Measurements from ENCODE around the gene ZNRD2. TPM values are rescaled to one million over a fixed set of nuclear protein-coding genes. Genes with fewer than 3 reads are reported as not detected.

Gene ZNRD2
- total RNA-seq, 5 donors from 2014 or later (not counting 1 experiment from before 2014, with no cell fraction given) = 32.5 to 36.9 (median 34.5) TPM

- peak within 1 kb of the TSS; percentile 86 to 93 for H3K27ac Mint-ChIP-seq
- Histone ChIP-seq H3K36me3 (ENCODE audit: control insufficient read depth in 2 of 2, extremely low read depth in 1 of 2, insufficient read depth in 1 of 2, low read length in 1 of 2) (peaks cover 4 to 26% of the 10 kb centered on the region in 2 donors), H3K9me3 (no peaks in the 10 kb centered on the region), H3K4me3 (ENCODE audit: control insufficient read depth in 1 of 2, extremely low read depth in 1 of 2, low read length in 1 of 2) (peak within 1 kb of the TSS; percentile 78 to 89), H3K27ac (ENCODE audit: low read length) (peak within 1 kb of the TSS; percentile 70), H3K4me1 (ENCODE audit: control insufficient read depth in 1 of 2, extremely low read depth in 1 of 2, insufficient read depth in 2 of 2, low read length in 2 of 2) (peaks cover 37 to 55% of the 10 kb centered on the region in 2 experiments), H3K27me3 (replicated peaks in 1 of 2; ENCODE audit: control insufficient read depth in 2 of 2, extremely low read depth in 1 of 2, insufficient read depth in 2 of 2, low read length in 1 of 2) (no peaks in the 10 kb centered on the region)
- ChIA-PET CTCF (interaction anchor here in 1 of 2 donors (0.6 to 1.1 kb wide), 5 partner anchors 14 to 413 kb away, joined by 3 to 7 read pairs (median 3); no protein-coding TSS in a partner anchor), POLR2A (interaction anchor here (0.6 to 0.9 kb wide), 6 partner anchors 26 to 363 kb away, joined by 4 to 10 read pairs (median 6); partner anchors contain the start of genes FAM89B (in 1 of the 2), FIBP (in 1 of the 2) and MALAT1 (in 1 of the 2))
- peak; percentile 55 to 87 (median 74) for DNase-seq
- H3K36me3 Mint-ChIP-seq = peaks cover 16% of the 10 kb centered on the region
- peak; percentile 77 to 90 (median 82) for ATAC-seq (replicated peaks in 1 of 4)
- no peaks in the 10 kb centered on the region for H3K9me3 Mint-ChIP-seq
- peak within 1 kb of the TSS; percentile 73 to 81 (median 79) for H3K4me3 Mint-ChIP-seq
- peaks cover 0 to 2% of the 10 kb centered on the region in 2 donors for H3K27me3 Mint-ChIP-seq
- peaks cover 53 to 59% (median 54%) of the 10 kb centered on the region in 3 donors for H3K4me1 Mint-ChIP-seq
- under 1% methylated on average over 54 of the region's 82 CpGs for whole genome bisulfite sequencing (ENCODE audit: insufficient coverage)
Observed at GRCh38 chr11:65524741-65525545, 45.3 kb upstream of the ZNRD2 start, which contains the start of gene SCYL1. Gene SCYL1 (plus strand): TSS chr11:65525083. CDS start chr11:65525154, 71 bp downstream.

GRCh38 chr11:65525546-65526480 lies 44.5 kb upstream of the ZNRD2 start:
- Histone ChIP-seq H3K4me3 (ENCODE audit: control insufficient read depth in 1 of 2, extremely low read depth in 1 of 2, low read length in 1 of 2) (peak overlapping the region; percentile 78 to 89), H3K27ac (ENCODE audit: low read length) (peak overlapping the region; percentile 49), H3K36me3 (ENCODE audit: control insufficient read depth in 2 of 2, extremely low read depth in 1 of 2, insufficient read depth in 1 of 2, low read length in 1 of 2) (peaks cover 4 to 34% of the 10 kb centered on the region in 2 donors), H3K4me1 (ENCODE audit: control insufficient read depth in 1 of 2, extremely low read depth in 1 of 2, insufficient read depth in 2 of 2, low read length in 2 of 2) (peaks cover 40 to 63% of the 10 kb centered on the region in 2 experiments), H3K9me3 (no peaks in the 10 kb centered on the region), H3K27me3 (replicated peaks in 1 of 2; ENCODE audit: control insufficient read depth in 2 of 2, extremely low read depth in 1 of 2, insufficient read depth in 2 of 2, low read length in 1 of 2) (no peaks in the 10 kb centered on the region)
- Mint-ChIP-seq H3K27me3 (peaks cover 0 to 2% of the 10 kb centered on the region in 2 donors), H3K4me1 (peaks cover 57 to 63% (median 59%) of the 10 kb centered on the region in 3 donors), H3K36me3 (peaks cover 21% of the 10 kb centered on the region), H3K4me3 (peak overlapping the region; percentile 73 to 81 (median 79)), H3K9me3 (no peaks in the 10 kb centered on the region), H3K27ac (peak overlapping the region; percentile 70 to 80)
- ATAC-seq (replicated peaks in 1 of 4) = peak; percentile 11 to 30 (median 20)
- POLR2A ChIA-PET = interaction anchor here (0.6 to 0.9 kb wide), 6 partner anchors 27 to 175 kb away, joined by 3 to 10 read pairs (median 6); partner anchors contain the start of genes FAM89B (in 1 of the 2) and MALAT1 (in 1 of the 2)
- 55% methylated on average over 23 of the region's 31 CpGs for WGBS (ENCODE audit: insufficient coverage)
- CTCF ChIA-PET = interaction anchor here in 1 of 2 donors (0.6 to 1.1 kb wide), 4 partner anchors 15 to 537 kb away, joined by 3 to 7 read pairs (median 4); no protein-coding TSS in a partner anchor
- peak in 1 of 35 experiments; percentile 45 for DNase-seq

- Histone ChIP-seq H3K36me3 (ENCODE audit: control insufficient read depth in 2 of 2, extremely low read depth in 1 of 2, insufficient read depth in 1 of 2, low read length in 1 of 2) (peaks cover 13 to 43% of the 10 kb centered on the region in 2 donors), H3K4me3 (ENCODE audit: control insufficient read depth in 1 of 2, extremely low read depth in 1 of 2, low read length in 1 of 2) (no peak overlapping the region), H3K4me1 (ENCODE audit: control insufficient read depth in 1 of 2, extremely low read depth in 1 of 2, insufficient read depth in 2 of 2, low read length in 2 of 2) (peaks cover 40 to 61% of the 10 kb centered on the region in 2 experiments), H3K27ac (ENCODE audit: low read length) (no peak overlapping the region), H3K27me3 (replicated peaks in 1 of 2; ENCODE audit: control insufficient read depth in 2 of 2, extremely low read depth in 1 of 2, insufficient read depth in 2 of 2, low read length in 1 of 2) (no peaks in the 10 kb centered on the region), H3K9me3 (no peaks in the 10 kb centered on the region)
- CTCF ChIA-PET = no interaction called here
- ATAC-seq (replicated peaks in 1 of 4) = no peak
- POLR2A ChIA-PET = interaction anchor here in 1 of 2 donors (0.7 kb wide), 1 partner anchor 90 kb away, joined by 3 read pairs; no protein-coding TSS in a partner anchor
- H3K9me3 Mint-ChIP-seq = no peaks in the 10 kb centered on the region
- peaks cover 53 to 61% (median 57%) of the 10 kb centered on the region in 3 donors for H3K4me1 Mint-ChIP-seq
- WGBS (ENCODE audit: insufficient coverage) = 94% methylated on average over 7 of the region's 8 CpGs
- H3K27me3 Mint-ChIP-seq = peaks cover 0 to 2% of the 10 kb centered on the region in 2 donors
- no peak for DNase-seq
- peak overlapping the region in 1 of 2 donors; percentile 31 for H3K27ac Mint-ChIP-seq
- peaks cover 27% of the 10 kb centered on the region for H3K36me3 Mint-ChIP-seq
- peak overlapping the region; percentile 47 to 79 (median 73) for H3K4me3 Mint-ChIP-seq
Observed at GRCh38 chr11:65526744-65527143, 43.5 kb upstream of the ZNRD2 start.

GRCh38 chr11:65528819-65529350 lies 41.4 kb upstream of the ZNRD2 start:
- Mint-ChIP-seq H3K27me3 (peaks cover 0 to 2% of the 10 kb centered on the region in 2 donors), H3K27ac (peak overlapping the region; percentile 9 to 49), H3K36me3 (peaks cover 31% of the 10 kb centered on the region), H3K4me3 (no peak overlapping the region), H3K4me1 (peaks cover 32 to 43% (median 40%) of the 10 kb centered on the region in 3 donors), H3K9me3 (no peaks in the 10 kb centered on the region)
- CTCF ChIA-PET = no interaction called here
- Histone ChIP-seq H3K27me3 (replicated peaks in 1 of 2; ENCODE audit: control insufficient read depth in 2 of 2, extremely low read depth in 1 of 2, insufficient read depth in 2 of 2, low read length in 1 of 2) (no peaks in the 10 kb centered on the region), H3K9me3 (no peaks in the 10 kb centered on the region), H3K27ac (ENCODE audit: low read length) (no peak overlapping the region), H3K4me3 (ENCODE audit: control insufficient read depth in 1 of 2, extremely low read depth in 1 of 2, low read length in 1 of 2) (no peak overlapping the region), H3K4me1 (ENCODE audit: control insufficient read depth in 1 of 2, extremely low read depth in 1 of 2, insufficient read depth in 2 of 2, low read length in 2 of 2) (peaks cover 22 to 44% of the 10 kb centered on the region in 2 experiments), H3K36me3 (ENCODE audit: control insufficient read depth in 2 of 2, extremely low read depth in 1 of 2, insufficient read depth in 1 of 2, low read length in 1 of 2) (peaks cover 17 to 57% of the 10 kb centered on the region in 2 donors)
- no peak for DNase-seq
- ATAC-seq (replicated peaks in 1 of 4) = no peak
- POLR2A ChIA-PET = no interaction called here
- WGBS (ENCODE audit: insufficient coverage) = 97% methylated on average over 4 of the region's 12 CpGs

GRCh38 chr11:65529475-65530156 lies 40.7 kb upstream of the ZNRD2 start:
- no peak overlapping the region for H3K4me3 Mint-ChIP-seq
- WGBS (ENCODE audit: insufficient coverage) = 93% methylated on average over 4 of the region's 10 CpGs
- POLR2A ChIA-PET = interaction anchor here in 1 of 2 donors (0.5 kb wide), 1 partner anchor 37 kb away, joined by 8 read pairs; no protein-coding TSS in a partner anchor
- H3K4me1 Mint-ChIP-seq = peaks cover 25 to 35% (median 32%) of the 10 kb centered on the region in 3 donors
- ATAC-seq (replicated peaks in 1 of 4) (no peak), DNase-seq (no peak)
- H3K9me3 Mint-ChIP-seq = no peaks in the 10 kb centered on the region
- no peaks in the 10 kb centered on the region for H3K27me3 Mint-ChIP-seq
- H3K27ac Mint-ChIP-seq = peak overlapping the region; percentile 74
- H3K9me3 ChIP-seq = no peaks in the 10 kb centered on the region
- peak overlapping the region; percentile 47 for H3K27ac ChIP-seq (ENCODE audit: low read length)
- H3K27me3 ChIP-seq (replicated peaks in 1 of 2; ENCODE audit: control insufficient read depth in 2 of 2, extremely low read depth in 1 of 2, insufficient read depth in 2 of 2, low read length in 1 of 2) = no peaks in the 10 kb centered on the region
- CTCF ChIA-PET = interaction anchor here in 1 of 2 donors (0.5 kb wide), 1 partner anchor 379 kb away, joined by 3 read pairs; no protein-coding TSS in a partner anchor
- peaks cover 31% of the 10 kb centered on the region for H3K36me3 Mint-ChIP-seq
- H3K4me3 ChIP-seq (ENCODE audit: control insufficient read depth in 1 of 2, extremely low read depth in 1 of 2, low read length in 1 of 2) = no peak overlapping the region
- H3K36me3 ChIP-seq (ENCODE audit: control insufficient read depth in 2 of 2, extremely low read depth in 1 of 2, insufficient read depth in 1 of 2, low read length in 1 of 2) = peaks cover 17 to 61% of the 10 kb centered on the region in 2 donors
- peaks cover 15 to 36% of the 10 kb centered on the region in 2 experiments for H3K4me1 ChIP-seq (ENCODE audit: control insufficient read depth in 1 of 2, extremely low read depth in 1 of 2, insufficient read depth in 2 of 2, low read length in 2 of 2)

All from T-cell (primary cell).